Gastrocnemius medialis (tissue), 4 donors: ENCODE measurements around the gene LAMA2.

Source experiments
- POLR2A ChIP-seq, 2 donors: fragments of 450-650 bp; IDR thresholded peaks; one replicate each; pipeline ENCODE4 v1.6.1; 2017; ENCODE audit warnings: antibody characterized with exemption in 2 of 2, mild to moderate bottlenecking in 2 of 2, moderate library complexity in 2 of 2
- TF ChIP-seq, protein P1 (sequence below), 5 experiments: fragments of 450-650 bp in 3 of 5; fragments of 200-600 bp in 2 of 5; sonication (generic) in 2 of 5; IDR thresholded peaks in 4 of 5; conservative IDR thresholded peaks in 1 of 5; 1 replicate in 4 of 5; 2 replicates in 1 of 5; pipeline ENCODE4 v1.5.1; 2016 to 2019; ENCODE audit warnings: antibody characterized with exemption in 5 of 5, mild to moderate bottlenecking in 3 of 5, moderate library complexity in 3 of 5

- TF ChIP-seq, protein P1, sequence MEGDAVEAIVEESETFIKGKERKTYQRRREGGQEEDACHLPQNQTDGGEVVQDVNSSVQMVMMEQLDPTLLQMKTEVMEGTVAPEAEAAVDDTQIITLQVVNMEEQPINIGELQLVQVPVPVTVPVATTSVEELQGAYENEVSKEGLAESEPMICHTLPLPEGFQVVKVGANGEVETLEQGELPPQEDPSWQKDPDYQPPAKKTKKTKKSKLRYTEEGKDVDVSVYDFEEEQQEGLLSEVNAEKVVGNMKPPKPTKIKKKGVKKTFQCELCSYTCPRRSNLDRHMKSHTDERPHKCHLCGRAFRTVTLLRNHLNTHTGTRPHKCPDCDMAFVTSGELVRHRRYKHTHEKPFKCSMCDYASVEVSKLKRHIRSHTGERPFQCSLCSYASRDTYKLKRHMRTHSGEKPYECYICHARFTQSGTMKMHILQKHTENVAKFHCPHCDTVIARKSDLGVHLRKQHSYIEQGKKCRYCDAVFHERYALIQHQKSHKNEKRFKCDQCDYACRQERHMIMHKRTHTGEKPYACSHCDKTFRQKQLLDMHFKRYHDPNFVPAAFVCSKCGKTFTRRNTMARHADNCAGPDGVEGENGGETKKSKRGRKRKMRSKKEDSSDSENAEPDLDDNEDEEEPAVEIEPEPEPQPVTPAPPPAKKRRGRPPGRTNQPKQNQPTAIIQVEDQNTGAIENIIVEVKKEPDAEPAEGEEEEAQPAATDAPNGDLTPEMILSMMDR (IDR thresholded peaks at IDR 0.05 in 4 of 5, conservative IDR thresholded peaks at IDR 0.05 in 1 of 5), result no peak
- no peak for TF ChIP-seq POLR2A (IDR thresholded peaks at IDR 0.05)
Measured at GRCh38 chr6:128964771-128965170, 81.8 kb downstream of the LAMA2 start.
